Endothelial cell (in vitro differentiated cells): ENCODE results near the gene NFS1. TPM values are rescaled to one million over a fixed set of nuclear protein-coding genes. Genes with fewer than 3 reads are reported as not detected.

ENCODE experiments used
- DNase-seq: peaks from one replicate; pipeline ENCODE4 v3.0.0; 2021; ENCODE audit warnings: low spot score
- H3K27ac Mint-ChIP-seq: one replicate; pipeline ENCODE4 v1.8.0; 2021; ENCODE audit warnings: mixed read lengths, inconsistent platforms; ENCODE audit not compliant: unreplicated experiment
- H3K27me3 Mint-ChIP-seq: one replicate; pipeline ENCODE4 v1.8.0; 2021; ENCODE audit warnings: mild to moderate bottlenecking, moderate library complexity, mixed read lengths, inconsistent platforms; ENCODE audit not compliant: unreplicated experiment
- H3K36me3 Mint-ChIP-seq: one replicate; pipeline ENCODE4 v1.8.0; 2021; ENCODE audit warnings: mild to moderate bottlenecking, low read depth, mixed read lengths, inconsistent platforms; ENCODE audit not compliant: unreplicated experiment
- H3K4me1 Mint-ChIP-seq: one replicate; pipeline ENCODE4 v1.8.0; 2021; ENCODE audit warnings: mild to moderate bottlenecking, mixed read lengths, inconsistent platforms; ENCODE audit not compliant: unreplicated experiment
- H3K4me3 Mint-ChIP-seq: one replicate; pipeline ENCODE4 v1.8.0; 2021; ENCODE audit warnings: mild to moderate bottlenecking, mixed read lengths, inconsistent platforms; ENCODE audit not compliant: unreplicated experiment
- H3K9me3 Mint-ChIP-seq: one replicate; pipeline ENCODE4 v1.8.0; 2021; ENCODE audit warnings: mixed read lengths, inconsistent platforms; ENCODE audit not compliant: unreplicated experiment
- CTCF ChIP-seq: fragments of 200-600 bp; sonication (generic); IDR thresholded peaks from one replicate; pipeline ENCODE4 v1.5.0; 2021; ENCODE audit warnings: antibody characterized with exemption; ENCODE audit not compliant: unreplicated experiment
- total RNA-seq: library from RNA; stranded (reverse); fragmentation: NEBNext Ultra II Directional; extraction: Animal tissue kit (Norgen Biotek cat#: 25700); gene quantifications from one replicate; pipeline ENCODE4 v1.2.1, GENCODE V29; 2021; ENCODE audit not compliant: unreplicated experiment

NFS1 gene
- total RNA-seq, 1 donor from 2014 or later: 18.3 TPM

GRCh38 chr20:35680452-35681183, 18.5 kb downstream of the NFS1 start:
- no peak overlapping the region for H3K4me3 Mint-ChIP-seq
- H3K27ac Mint-ChIP-seq: no peak overlapping the region

GRCh38 chr20:35674921-35675320, 24.2 kb downstream of the NFS1 start:
- Mint-ChIP-seq H3K27ac (no peak overlapping the region), H3K4me3 (no peak overlapping the region), H3K36me3 (peaks cover 14% of the 10 kb centered on the region), H3K9me3 (no peaks in the 10 kb centered on the region), H3K4me1 (no peaks in the 10 kb centered on the region), H3K27me3 (peaks cover 2% of the 10 kb centered on the region)
- TF ChIP-seq CTCF: no peak
- DNase-seq: no peak

More at GRCh38 chr20:35680452-35681183, 18.5 kb downstream of the NFS1 start:
- Mint-ChIP-seq H3K36me3 (no peaks in the 10 kb centered on the region), H3K27me3 (no peaks in the 10 kb centered on the region), H3K9me3 (no peaks in the 10 kb centered on the region), H3K4me1 (peaks cover 6% of the 10 kb centered on the region)
- DNase-seq: no peak
- no peak for TF ChIP-seq CTCF

GRCh38 chr20:35673884-35674283, 25.3 kb downstream of the NFS1 start:
- no peak overlapping the region for H3K27ac Mint-ChIP-seq
- no peaks in the 10 kb centered on the region for H3K4me1 Mint-ChIP-seq
- H3K27me3 Mint-ChIP-seq: peaks cover 2% of the 10 kb centered on the region
- H3K4me3 Mint-ChIP-seq: no peak overlapping the region
- no peak for DNase-seq
- H3K9me3 Mint-ChIP-seq: no peaks in the 10 kb centered on the region
- H3K36me3 Mint-ChIP-seq: peaks cover 18% of the 10 kb centered on the region
- TF ChIP-seq CTCF: no peak

GRCh38 chr20:35669681-35670080, 29.5 kb downstream of the NFS1 start:
- no peak for DNase-seq
- H3K9me3 Mint-ChIP-seq: no peaks in the 10 kb centered on the region
- peaks cover 20% of the 10 kb centered on the region for H3K36me3 Mint-ChIP-seq
- H3K4me3 Mint-ChIP-seq: no peak overlapping the region
- peaks cover 3% of the 10 kb centered on the region for H3K4me1 Mint-ChIP-seq
- TF ChIP-seq CTCF: no peak
- H3K27ac Mint-ChIP-seq: no peak overlapping the region
- no peaks in the 10 kb centered on the region for H3K27me3 Mint-ChIP-seq

GRCh38 chr20:35669221-35669620, 29.9 kb downstream of the NFS1 start:
- H3K4me1 Mint-ChIP-seq: peaks cover 3% of the 10 kb centered on the region
- H3K4me3 Mint-ChIP-seq: no peak overlapping the region
- no peaks in the 10 kb centered on the region for H3K27me3 Mint-ChIP-seq
- no peak overlapping the region for H3K27ac Mint-ChIP-seq
- no peak for TF ChIP-seq CTCF
- no peak for DNase-seq
- H3K36me3 Mint-ChIP-seq: peaks cover 20% of the 10 kb centered on the region
- no peaks in the 10 kb centered on the region for H3K9me3 Mint-ChIP-seq
